ENCODE data around the gene PADI2. TPM values are rescaled to one million over a fixed set of nuclear protein-coding genes. Genes with fewer than 3 reads are reported as not detected.

Gene PADI2
- total RNA-seq, 1 experiment from 2014 or later = 0.16 TPM

GRCh38 chr1:17167041-17167785 is 48.0 kb upstream of the PADI2 start:
- ChIA-PET POLR2A (interaction anchor here (0.7 to 1.3 kb wide), 2 partner anchors 20 to 40 kb away, joined by 3 read pairs; no protein-coding TSS in a partner anchor), CTCF (interaction anchor here (0.6 kb wide), 1 partner anchor 440 kb away, joined by 4 read pairs; no protein-coding TSS in a partner anchor)
- Mint-ChIP-seq H3K27me3 (ENCODE audit: insufficient read depth, unreplicated experiment) (no peaks in the 10 kb centered on the region), H3K27ac (ENCODE audit: low read depth, unreplicated experiment) (no peak overlapping the region), H3K36me3 (ENCODE audit: insufficient read depth, unreplicated experiment) (peaks cover 6% of the 10 kb centered on the region), H3K9me3 (ENCODE audit: unreplicated experiment) (no peaks in the 10 kb centered on the region), H3K4me1 (ENCODE audit: insufficient read depth, unreplicated experiment) (peaks cover 46% of the 10 kb centered on the region), H3K4me3 (ENCODE audit: unreplicated experiment) (no peak overlapping the region)
- DNase-seq (ENCODE audit: unreplicated experiment) = no peak
- BruUV-seq (replicated peaks) = no TSS peak
- no peak for TF ChIP-seq CTCF (IDR thresholded peaks at IDR 0.05; ENCODE audit: unreplicated experiment)
- intact Hi-C loops (cut with micrococcal nuclease) = loop anchor here (5.0 to 10.0 kb wide), 2 partner anchors 40 to 68 kb away; no protein-coding TSS in a partner anchor

- TF ChIP-seq CTCF (IDR thresholded peaks at IDR 0.05; ENCODE audit: unreplicated experiment) = no peak
- Mint-ChIP-seq H3K27me3 (ENCODE audit: insufficient read depth, unreplicated experiment) (no peaks in the 10 kb centered on the region), H3K4me3 (ENCODE audit: unreplicated experiment) (no peak overlapping the region), H3K27ac (ENCODE audit: low read depth, unreplicated experiment) (no peak overlapping the region), H3K4me1 (ENCODE audit: insufficient read depth, unreplicated experiment) (peaks cover 40% of the 10 kb centered on the region), H3K36me3 (ENCODE audit: insufficient read depth, unreplicated experiment) (peaks cover 6% of the 10 kb centered on the region), H3K9me3 (ENCODE audit: unreplicated experiment) (no peaks in the 10 kb centered on the region)
- DNase-seq (ENCODE audit: unreplicated experiment) = no peak
- CTCF ChIA-PET = no interaction called here
- intact Hi-C loops (cut with micrococcal nuclease) = loop anchor here (5.0 to 10.0 kb wide), 2 partner anchors 39 to 69 kb away; no protein-coding TSS in a partner anchor
- no TSS peak for BruUV-seq (replicated peaks)
- POLR2A ChIA-PET = no interaction called here
These were observed 46.6 kb upstream of the PADI2 start for GRCh38 chr1:17165823-17166222.

- intact Hi-C loops (cut with micrococcal nuclease) = loop anchor here (10.0 kb wide), 1 partner anchor 71 kb away; no protein-coding TSS in a partner anchor
- BruUV-seq (replicated peaks) = no TSS peak
- no peaks in the 10 kb centered on the region for H3K27me3 Mint-ChIP-seq (ENCODE audit: insufficient read depth, unreplicated experiment)
These were observed 44.8 kb upstream of the PADI2 start for GRCh38 chr1:17163789-17164666.

More at GRCh38 chr1:17163789-17164666, 44.8 kb upstream of the PADI2 start:
- Mint-ChIP-seq H3K27ac (ENCODE audit: low read depth, unreplicated experiment) (no peak overlapping the region), H3K4me1 (ENCODE audit: insufficient read depth, unreplicated experiment) (peaks cover 34% of the 10 kb centered on the region), H3K9me3 (ENCODE audit: unreplicated experiment) (no peaks in the 10 kb centered on the region), H3K36me3 (ENCODE audit: insufficient read depth, unreplicated experiment) (peaks cover 4% of the 10 kb centered on the region), H3K4me3 (ENCODE audit: unreplicated experiment) (no peak overlapping the region)
- no peak for DNase-seq (ENCODE audit: unreplicated experiment)
- TF ChIP-seq CTCF (IDR thresholded peaks at IDR 0.05; ENCODE audit: unreplicated experiment) = no peak
- POLR2A ChIA-PET = no interaction called here
- CTCF ChIA-PET = interaction anchor here (0.9 kb wide), 1 partner anchor 72 kb away, joined by 3 read pairs; no protein-coding TSS in a partner anchor

All from MCF 10A (cell line).